HG03025 (cell line): Measurements from ENCODE around the gene SSBP1.
"Not testable (repeated sequence)": the region's sequence is repeated elsewhere in the genome, so short reads cannot be mapped to it uniquely, and the experiment has no call there.

ENCODE experiments used
- ATAC-seq: cut with Tn5 transposase; IDR thresholded peaks from one replicate; pipeline ENCODE4 v1.9.1; 2021; ENCODE audit warnings: mild to moderate bottlenecking, moderate library complexity; ENCODE audit not compliant: unreplicated experiment, low FRiP score

SSBP1 gene, protein sequence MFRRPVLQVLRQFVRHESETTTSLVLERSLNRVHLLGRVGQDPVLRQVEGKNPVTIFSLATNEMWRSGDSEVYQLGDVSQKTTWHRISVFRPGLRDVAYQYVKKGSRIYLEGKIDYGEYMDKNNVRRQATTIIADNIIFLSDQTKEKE

DNA sequence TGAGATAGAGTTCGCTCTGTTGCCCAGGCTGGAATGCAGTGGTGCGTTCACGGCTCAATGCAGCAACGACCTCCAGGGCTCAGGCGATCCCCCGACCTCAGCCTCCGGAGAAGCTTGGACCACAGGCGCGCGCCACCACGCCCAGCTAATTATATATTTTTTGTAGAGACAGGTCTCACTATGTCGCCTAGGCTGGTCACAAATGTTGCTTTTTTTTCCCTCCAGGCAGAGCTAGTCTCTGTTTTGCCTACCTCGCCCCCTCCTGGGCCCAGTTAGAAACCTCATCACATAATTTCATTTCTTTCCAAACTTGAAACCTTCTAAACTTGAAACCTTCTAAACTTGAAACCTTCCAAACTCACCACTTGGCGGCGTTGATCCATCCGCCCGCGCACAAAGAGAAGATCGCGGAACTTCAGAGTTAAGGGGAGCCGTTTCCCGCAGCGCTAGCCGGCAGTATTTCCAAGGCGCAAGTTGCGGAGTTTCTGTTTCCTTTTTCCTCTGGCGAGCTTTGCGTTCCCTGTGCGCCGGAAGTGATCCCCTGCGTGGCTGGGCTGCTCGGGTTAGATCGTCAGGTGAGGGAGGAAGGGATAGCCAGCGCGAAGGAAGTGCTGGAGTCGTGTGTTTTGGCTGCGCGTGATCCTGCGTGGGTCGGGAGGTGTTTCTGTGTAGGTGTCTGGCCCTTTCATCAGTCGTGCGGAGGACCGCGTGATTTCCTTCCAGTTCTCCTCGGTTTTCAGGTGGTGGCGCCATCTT is at the start of gene SSBP1:
SSBP1 (plus strand) TSS at position 523 of the 756 bp plus-strand sequence. CDS start 809 bp downstream, outside the sequence.
- ATAC-seq: peak; percentile 93

DNA sequence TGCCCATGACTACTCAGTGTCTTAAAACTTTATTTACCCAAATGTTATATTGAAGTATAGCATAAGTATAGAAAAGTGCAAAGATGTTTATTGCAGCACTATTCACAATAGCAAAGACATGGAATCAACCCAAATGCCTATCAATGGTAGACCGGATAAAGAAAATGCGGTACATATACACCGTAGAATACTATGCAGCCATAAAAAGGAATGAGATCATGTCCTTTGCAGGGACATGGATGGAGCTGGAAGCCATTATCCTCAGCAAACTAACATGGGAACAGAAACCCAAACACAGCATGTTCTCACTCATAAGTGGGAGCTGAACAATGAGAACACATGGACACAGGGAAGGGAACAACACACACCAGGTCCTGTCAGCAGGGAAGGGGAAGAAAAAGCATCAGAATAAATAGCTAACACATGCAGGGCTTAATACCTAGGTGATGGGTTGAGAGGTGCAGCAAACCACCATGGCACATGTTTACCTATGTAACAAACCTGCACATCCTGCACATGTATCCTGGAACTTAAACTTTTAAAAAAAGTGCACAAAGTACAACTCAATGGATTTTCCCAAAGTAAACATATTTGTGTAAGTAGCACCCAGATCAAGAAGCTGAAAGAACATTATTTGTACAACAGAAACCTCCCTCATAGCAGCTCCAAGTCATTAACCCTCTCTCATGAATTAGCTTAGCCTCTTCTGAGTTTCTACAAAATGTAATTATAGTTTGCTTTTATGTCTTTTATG is 48.9 kb upstream of the SSBP1 start:
- not testable (repeated sequence) for ATAC-seq

DNA sequence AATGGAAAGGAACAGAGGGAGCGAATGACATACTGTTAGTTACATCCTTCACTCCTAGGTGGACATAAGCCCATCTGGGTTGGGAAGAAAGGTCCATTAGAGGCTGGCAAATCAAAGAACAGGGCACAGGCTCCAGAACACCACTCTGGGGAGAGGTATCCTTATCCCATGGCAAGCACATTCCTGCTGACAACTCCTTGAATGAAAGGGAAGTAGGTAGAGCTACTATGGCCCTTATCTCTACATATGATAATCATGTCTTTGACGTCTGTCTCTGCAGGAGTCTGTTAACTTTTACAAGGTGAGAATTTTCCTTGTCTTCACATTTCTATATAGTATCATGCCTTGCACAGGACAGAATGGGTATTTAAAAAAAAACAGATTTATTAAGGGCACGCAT is 46.6 kb upstream of the SSBP1 start:
- ATAC-seq: no peak

DNA sequence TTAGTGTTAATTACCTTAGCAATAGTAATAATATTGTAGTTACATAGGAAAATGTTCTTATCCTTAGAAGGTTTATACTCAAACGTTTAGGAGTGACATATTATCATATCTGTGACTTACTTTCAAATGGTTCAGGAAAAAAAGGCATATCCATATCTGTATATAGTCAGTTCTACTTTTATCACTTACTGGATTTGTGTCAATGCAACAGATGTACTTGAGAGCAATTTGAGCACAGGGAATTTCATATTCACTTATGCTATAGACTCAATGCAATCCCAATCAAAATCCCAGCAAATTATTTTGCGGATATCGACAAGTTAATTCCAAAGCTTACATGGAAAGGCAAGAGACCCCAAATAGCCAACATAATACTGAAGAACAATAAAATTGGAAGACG is 46.2 kb upstream of the SSBP1 start:
- ATAC-seq: no peak

DNA sequence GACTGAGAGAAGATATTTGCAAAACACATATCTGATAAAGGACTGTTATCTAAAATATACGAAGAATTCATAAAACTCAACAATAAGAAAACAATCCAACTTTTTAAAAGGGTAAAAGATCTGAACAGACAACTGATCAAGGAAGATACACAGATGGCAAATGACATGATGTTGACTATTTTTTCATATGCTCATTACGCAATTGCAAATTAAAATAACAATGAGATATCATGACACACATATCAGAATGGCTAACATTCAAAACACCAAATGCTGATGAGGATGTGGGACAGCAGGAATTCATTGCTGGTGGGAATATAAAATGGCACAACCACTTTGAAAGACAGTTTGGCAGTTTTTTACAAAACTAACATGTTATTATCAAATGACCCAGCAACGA is 45.1 kb upstream of the SSBP1 start:
- no peak for ATAC-seq

DNA sequence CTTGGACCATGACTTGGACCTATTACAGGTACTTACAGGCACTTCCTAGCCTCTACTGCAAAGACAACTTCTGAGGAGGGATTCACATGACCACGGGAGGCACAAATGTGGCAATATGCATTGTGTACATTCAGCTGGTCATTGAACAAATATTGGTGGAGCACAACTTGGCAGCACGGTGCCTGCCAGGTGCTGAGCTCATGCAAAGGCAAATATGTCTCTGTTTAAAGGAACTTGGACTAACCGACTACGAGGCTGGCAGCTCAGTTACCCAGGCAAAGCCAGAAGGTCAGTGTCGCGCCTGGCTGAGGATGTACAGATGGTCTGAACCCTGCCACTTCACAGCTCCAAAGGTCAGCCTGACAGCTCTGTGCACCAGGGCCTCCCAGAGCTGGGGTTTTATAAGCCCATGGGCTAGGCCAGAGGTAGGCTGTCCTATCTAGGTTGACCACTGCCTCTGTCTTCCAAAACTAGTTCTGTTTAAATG is 42.3 kb upstream of the SSBP1 start:
- no peak for ATAC-seq

DNA sequence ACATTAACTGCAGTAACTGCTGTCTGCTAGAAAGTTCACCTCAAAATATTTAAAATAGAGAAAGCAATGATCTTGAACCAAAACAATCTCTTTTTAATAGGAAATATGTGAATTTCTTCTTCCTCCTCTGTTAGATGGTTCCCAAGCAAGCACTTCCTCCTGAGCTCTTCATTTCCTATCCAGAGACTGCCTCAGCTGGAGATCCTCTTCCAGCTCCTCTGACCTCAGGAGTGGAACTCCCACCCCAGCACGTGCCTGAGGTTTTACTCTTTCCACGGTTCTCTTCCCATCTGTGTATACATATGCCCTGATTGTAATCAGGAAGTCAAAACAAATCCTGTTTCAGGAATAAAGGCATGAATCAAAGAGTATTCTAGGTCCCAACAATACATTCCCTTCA is 41.8 kb upstream of the SSBP1 start:
- ATAC-seq: no peak

DNA sequence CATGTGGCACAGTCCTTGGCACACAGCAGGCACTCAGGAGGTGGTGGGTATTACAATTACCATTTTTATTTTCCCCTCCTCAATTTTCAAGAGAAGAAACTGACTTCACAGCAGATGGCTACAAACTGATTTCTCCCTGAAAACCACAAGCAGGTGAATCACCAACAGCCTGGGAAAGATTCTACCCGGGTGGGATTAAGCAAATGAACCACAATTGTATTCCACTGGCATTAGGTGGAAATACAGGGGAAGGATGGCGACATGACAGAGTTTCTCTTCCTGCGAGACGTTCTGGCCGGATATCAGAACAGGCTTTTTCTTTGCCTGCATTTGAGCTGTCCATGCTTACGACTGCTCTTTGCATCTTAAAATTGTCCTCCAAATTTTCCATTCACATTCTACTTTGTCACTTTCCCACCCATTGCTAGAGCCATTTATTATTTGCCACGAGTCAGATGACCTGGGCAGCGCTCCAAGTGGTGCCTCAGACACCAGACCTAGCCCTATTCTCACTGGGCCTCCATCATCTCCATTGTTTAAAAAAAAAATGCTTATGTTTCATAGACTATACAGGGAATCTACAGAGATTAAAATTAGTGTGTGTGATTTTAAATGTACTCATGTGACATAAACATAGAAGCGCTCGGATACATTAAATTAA is 40.8 kb upstream of the SSBP1 start:
- no peak for ATAC-seq

DNA sequence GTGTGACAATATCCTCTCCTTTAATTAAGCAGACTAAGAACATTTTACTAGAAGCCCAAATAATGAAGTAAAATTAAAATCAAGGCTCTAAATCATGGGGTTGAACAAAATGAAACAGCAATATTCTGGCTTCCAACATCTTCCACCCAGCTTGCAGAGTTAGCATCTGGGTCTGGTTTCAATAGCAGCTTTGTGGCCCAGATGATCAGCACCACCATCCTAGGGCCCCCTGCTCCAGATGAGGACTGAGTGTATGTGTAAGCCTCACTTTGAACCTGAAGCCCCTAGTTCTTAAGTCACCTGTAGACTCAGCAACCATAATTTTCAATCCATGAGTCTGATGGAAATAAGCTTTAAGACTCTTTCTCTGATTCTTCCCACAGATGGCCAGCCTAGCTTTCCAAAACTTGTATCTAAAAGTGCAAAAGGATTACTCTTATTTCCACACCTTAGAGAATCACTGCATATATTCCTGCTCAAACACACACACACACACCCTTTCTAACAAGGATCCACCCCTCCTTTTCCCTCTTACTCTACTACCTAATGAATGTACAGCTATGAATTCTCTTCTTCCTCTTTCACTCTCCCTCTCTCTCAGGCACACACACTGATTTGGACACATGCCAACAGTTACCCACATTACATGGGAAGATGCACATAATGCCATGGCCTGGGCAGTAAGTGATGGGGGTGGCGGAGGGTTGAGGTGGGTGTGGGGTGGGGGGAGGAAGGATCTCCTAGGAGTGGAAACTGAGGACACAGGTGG is 39.7 kb upstream of the SSBP1 start:
- ATAC-seq: no peak

DNA sequence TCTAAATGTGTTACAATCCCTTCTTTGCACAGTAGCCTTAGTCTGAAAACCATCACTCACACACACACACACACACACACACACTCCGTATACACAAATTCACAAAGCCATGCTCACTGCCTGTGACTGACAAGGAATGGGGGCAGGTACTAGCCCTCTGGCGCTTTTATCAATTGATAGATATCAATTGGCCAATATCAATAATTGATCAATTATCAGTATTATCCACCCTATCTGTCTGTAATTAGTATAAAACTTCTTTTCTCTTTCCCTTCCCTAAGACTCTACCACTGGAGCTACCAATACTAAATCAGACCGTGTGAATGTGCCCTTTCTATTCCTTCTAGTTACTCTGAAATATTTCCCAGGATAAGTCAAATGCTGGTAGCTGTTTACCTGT is 38.3 kb upstream of the SSBP1 start:
- ATAC-seq: no peak

DNA sequence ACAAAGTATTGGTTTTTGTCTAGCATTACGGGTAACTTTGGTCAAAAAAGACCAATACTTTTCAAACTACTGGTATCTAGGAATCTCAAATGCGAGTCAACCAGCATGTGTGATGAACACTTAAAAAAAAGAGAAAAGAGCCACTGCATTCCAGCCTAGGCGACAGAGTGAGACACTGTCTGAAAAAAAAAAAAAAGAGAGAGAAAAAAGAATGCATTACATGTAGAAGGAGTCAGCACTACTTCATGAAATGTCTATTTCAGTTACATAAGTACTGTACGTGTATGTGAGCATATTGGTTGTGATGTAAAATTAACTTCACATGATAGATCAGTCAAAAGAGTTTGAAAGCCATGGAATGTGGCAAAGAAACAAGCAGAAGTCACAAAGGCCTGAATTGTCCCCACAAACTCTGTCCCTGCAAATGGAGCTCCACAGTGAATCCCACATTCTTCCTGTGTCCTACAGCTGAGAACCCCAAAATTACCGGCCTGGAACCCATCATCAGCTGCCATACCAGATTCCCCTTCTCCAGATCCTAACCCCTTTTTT is 37.8 kb upstream of the SSBP1 start:
- no peak for ATAC-seq

DNA sequence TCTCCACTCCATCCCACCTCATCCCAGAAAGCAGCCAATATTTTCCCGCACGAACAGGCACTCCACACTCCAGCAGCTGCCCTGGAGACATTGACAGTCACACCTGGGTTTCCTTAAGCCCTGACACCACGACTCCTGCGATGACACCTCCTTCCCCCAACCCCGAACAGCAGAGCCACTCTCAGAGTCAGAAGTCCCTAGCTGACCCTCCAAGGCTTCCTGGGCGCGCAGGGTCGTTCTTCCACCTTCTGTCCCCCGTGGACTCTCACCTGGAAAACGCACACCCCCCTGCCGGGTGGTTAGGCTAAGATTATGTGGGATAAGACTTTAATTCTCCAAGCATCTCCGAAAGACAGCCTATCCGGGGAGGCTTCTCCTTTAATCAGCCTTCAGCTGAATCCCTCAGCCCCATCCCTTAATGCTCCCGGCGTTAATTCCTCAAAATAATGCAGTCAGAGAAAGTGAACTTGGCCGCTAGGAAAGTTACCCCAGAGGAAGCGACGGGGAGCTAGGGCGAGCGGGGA is 37.2 kb upstream of the SSBP1 start:
- ATAC-seq: no peak

DNA sequence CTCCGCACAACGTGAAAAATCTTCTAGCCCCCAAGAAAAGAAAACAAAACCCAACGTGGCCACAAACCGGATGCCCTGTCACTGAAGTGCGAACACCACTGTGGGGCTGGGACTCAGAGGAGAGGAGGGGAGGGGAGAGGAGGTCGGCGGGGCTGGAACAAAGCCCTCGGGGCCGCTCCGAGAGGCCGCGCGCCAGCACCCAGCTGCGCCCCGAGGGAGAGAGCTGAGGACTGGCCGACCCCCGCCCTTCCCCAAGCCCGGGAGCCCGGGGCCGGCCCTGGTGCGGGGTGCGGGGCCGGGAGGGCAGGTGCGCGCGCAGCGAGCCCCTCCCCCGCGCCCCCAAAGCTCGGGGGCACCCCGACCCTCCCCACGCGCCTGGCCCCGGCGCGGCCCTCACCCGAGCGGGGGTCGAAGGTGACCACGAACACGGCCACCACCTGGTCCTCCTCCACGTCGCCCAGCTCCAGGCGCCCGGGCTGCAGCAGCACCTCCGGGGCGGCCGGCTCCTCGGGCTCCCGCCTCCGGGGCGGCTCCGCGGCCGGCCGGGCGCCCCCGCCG is 36.6 kb upstream of the SSBP1 start:
- peak; percentile 87 for ATAC-seq

DNA sequence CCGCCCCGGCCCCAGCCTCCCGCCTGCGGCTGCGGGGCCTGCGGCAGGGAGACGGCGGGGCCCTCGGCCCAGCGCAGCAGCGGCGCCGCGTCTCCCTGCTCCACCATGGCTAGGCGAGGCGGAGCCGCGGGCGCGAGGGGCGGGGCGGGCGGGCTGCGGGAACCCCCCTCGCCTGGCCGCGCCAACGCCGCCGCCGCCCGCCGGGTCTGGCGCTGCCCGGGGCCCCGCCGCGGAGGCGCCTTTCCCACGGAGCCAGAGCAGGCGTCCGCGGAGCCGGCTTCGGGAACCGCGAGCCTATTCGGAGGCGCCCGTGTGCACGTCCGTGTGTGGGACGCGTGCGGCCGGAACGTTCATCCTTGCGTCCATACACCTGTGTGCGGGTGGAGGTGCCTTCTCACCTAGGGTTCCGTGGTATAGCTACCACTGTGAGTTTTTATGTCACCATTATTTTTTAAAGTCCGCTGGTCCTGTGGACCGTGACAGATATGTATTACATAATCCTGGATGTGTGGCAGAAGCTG is 36.1 kb upstream of the SSBP1 start, which contains the start of gene DENND11:
DENND11 (minus strand) TSS at position 120 of the 521 bp plus-strand sequence; CDS start at position 107, 13 bp downstream.
- ATAC-seq: peak; percentile 80

DNA sequence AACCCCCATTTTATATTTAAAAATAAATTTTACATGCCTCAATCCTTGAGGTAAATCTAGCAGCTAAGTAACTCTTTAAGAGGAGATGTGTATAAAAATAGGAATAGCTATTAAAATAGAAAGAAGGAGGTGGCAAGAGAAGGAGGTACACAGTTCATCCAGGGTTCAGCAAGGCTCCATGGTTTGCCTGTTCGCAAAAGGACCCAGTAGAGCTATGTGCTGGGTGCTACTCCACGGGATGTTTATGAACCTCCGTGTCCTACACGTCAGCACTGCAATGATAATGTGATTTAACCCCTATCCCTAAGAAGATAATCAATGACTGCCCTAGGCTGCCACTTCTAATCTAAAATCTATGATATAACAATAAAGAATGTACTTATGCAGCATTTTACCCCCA is 35.3 kb upstream of the SSBP1 start:
- no peak for ATAC-seq

DNA sequence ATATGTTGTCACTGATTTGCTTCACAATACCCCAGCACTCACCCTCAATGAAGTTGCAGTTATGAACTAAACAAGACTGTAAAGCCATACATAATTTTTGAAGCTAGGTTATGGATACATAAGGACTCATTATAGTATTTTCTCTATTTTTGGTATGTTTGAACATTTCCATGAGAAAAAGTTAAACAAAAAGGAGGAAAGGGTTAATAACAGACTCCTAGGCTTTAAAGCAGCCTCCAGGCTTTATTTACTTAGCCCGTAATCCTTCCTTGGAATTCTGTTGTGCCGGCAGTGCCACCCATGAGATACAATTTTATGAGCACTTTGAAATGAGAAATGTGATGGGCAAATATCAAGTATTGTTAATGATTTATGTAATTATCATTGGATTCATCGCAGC is 34.0 kb upstream of the SSBP1 start:
- ATAC-seq: no peak

DNA sequence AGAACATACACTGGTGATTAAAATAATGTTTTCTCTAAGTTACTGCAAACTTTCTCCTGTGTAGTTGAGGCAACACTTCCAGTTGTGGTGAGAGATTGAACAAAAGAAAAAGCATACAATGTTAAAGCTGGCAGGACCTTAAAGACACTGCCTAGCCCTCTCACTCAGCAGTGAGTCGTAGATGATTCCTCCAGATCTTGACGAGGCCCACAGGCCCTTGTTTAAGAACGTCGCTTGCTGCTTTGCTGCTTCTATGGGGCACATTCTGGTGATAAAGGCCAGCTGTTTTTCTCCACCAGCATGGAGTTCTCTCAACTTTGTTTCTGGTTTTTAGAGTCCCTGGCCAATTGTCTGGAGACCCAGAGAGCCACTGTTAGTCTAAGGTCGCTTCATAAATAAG is 33.4 kb upstream of the SSBP1 start:
- no peak for ATAC-seq

DNA sequence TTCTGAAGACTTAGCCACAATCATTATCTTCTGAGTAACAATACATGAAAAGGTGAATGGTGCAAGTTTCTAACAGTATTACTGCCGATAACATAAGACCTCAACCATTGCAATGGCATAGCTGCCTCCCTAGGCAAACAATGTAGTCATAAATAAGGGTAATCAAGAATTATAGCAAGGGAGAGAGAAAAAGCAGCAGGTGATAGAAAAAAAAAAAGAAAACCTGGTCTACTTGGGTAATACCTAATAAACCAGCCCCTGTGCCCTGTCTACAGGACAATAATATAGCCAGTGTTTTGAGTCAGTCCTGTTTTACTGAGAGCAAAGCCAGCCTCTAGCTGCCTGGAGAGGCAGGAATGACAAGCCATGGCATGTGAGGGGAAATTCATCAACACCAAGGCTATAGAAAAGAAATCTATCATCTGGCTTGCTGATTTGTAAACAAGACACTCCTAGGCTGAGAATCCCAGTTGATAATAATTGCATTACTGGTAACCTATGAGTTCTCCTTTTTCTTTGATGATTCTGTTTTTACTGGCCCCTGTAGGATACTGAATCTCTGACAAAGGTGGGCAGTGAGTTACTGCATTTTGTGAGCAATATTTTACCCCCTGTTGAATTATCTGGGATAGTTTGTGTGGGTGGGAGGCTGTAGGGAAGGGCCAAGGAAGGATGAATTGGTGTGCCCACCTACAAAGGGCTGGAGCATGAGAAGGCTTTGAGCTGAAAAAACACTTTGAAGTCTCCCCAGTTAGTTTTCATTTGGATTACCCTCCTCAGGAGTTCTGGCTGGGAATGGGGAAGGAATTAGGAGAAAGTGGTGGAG is 31.7 kb upstream of the SSBP1 start:
- no peak for ATAC-seq
